Heart left ventricle (tissue), 16 donors: Measurements from ENCODE around the gene OR6B1. TPM values are rescaled to one million over a fixed set of nuclear protein-coding genes. Genes with fewer than 3 reads are reported as not detected.
A peak's percentile ranks its signal among the peaks of the same experiment; 100 is the strongest.

Source experiments
- ATAC-seq, 4 donors: fragments of 200-7000 bp; cut with Tn5 transposase; one replicate each; pipeline ENCODE4 v1.9.1; 2020 to 2022; ENCODE audit warnings: moderate library complexity in 4 of 4, mild to moderate bottlenecking in 3 of 4, moderate number of reproducible peaks in 1 of 4
- DNase-seq, 5 donors: peaks; one replicate each; pipeline ENCODE4 v3.0.0-alpha.2; 2020
- H3K27ac ChIP-seq, 12 donors: fragments of 200-600 bp; sonication (generic) in 4 of 12; one replicate each; pipeline versions ENCODE4 v1.5.0 to v1.8.0; 2016 to 2022; ENCODE audit warnings: mild to moderate bottlenecking in 2 of 12
- H3K27me3 ChIP-seq, 9 donors: fragments of 200-600 bp; sonication (generic) in 2 of 9; one replicate each; pipeline versions ENCODE4 v1.5.1 to v1.8.0; 2016 to 2022; ENCODE audit warnings: mild to moderate bottlenecking in 3 of 9
- H3K36me3 ChIP-seq, 9 donors: fragments of 200-600 bp; sonication (generic) in 2 of 9; one replicate each; pipeline versions ENCODE4 v1.5.0 to v1.8.0; 2018 to 2022; ENCODE audit warnings: mild to moderate bottlenecking in 2 of 9
- H3K4me1 ChIP-seq, 12 donors: fragments of 200-600 bp; sonication (generic) in 4 of 12; one replicate each; pipeline versions ENCODE4 v1.5.0 to v1.8.0; 2016 to 2022; ENCODE audit warnings: mild to moderate bottlenecking in 3 of 12
- H3K4me3 ChIP-seq, 12 donors: fragments of 200-600 bp; sonication (generic) in 4 of 12; one replicate each; pipeline versions ENCODE4 v1.5.0 to v1.8.0; 2017 to 2022; ENCODE audit warnings: mild to moderate bottlenecking in 9 of 12, moderate library complexity in 4 of 12
- H3K9me3 ChIP-seq, 12 donors: fragments of 200-600 bp; sonication (generic) in 4 of 12; one replicate each; pipeline versions ENCODE4 v1.5.0 to v1.8.0; 2016 to 2022; ENCODE audit warnings: mild to moderate bottlenecking in 1 of 12
- POLR2A ChIP-seq, 2 donors: fragments of 450-650 bp; IDR thresholded peaks; one replicate each; pipeline ENCODE4 v1.6.1; 2017; ENCODE audit warnings: antibody characterized with exemption in 2 of 2, mild to moderate bottlenecking in 2 of 2, moderate library complexity in 2 of 2
- WGBS, 4 donors: extraction: QIAGEN DNeasy Blood & Tissue Kit in 2 of 4; methylation state at CpG; one replicate each; pipeline versions ENCODE4 v1.1.5 to v1.1.7; 2013 to 2018; 5-methylcytosine and 5-hydroxymethylcytosine counted together
- intact Hi-C, 10 donors: fragments of 100-400 bp; cut with DNase I; formaldehyde crosslinking; loops; one replicate each; pipeline versions ENCODE4 v1.11.1 to v1.14.2; 2022
- polyA plus RNA-seq, 2 donors: library from polyadenylated mRNA; stranded (reverse); fragments of 200-250 nt; gene quantifications; one replicate each; pipeline ENCODE4 v1.2.3, GENCODE V29; 2013
- total RNA-seq, 9 donors: library from RNA; depleted of rRNA in 2 of 9; stranded (reverse); fragments of >200 nt in 2 of 9; fragmentation: NEBNext Ultra II Directional in 3 of 9; extraction: Animal tissue kit (Norgen Biotek cat#: 25700) in 3 of 9; gene quantifications; one replicate each; pipeline versions ENCODE4 v1.1.0 to v1.2.4, GENCODE V29; 2016 to 2023
- TF ChIP-seq, protein P1 (sequence below), 12 donors: fragments of 200-600 bp; sonication (generic) in 4 of 12; IDR thresholded peaks; one replicate each; pipeline versions ENCODE4 v1.5.0 to v1.8.0; 2018 to 2022; ENCODE audit warnings: antibody characterized with exemption in 12 of 12, mild to moderate bottlenecking in 5 of 12
- donor health status: ischemic (EF 13 %, LVEDD 7.1; RV severe dilation, severe dysfunction).
- donor health status: healthy with polysubstance abuse.
- donor health status: DM: no; HTN: yes; CAD: no.
- donor health status: DM: no; HTN: no; CAD: no.
- donor health status: ischemic (EF 25% LVEDD 6.9; RV normal size, moderate dysfunction).
- donor health status: ischemic (EF 25% LVEDD 5.7; RV mildly dilated, moderate dysfunction).
- donor health status: healthy.
- donor health status: DM: yes; HTN: yes; CAD: no.
- donor health status: ischemic (EF 35%, LVEDD 5.7; RV mildly dilated, moderate dysfunction).
- donor health status: nonischemic (EF 11% LVEDD 7.7; RV severe dilation, severe dysfunction).
- donor health status: DM: yes; HTN: yes; CAD: no.
- donor health status: PGD.
- donor health status: ischemic (EF 29% LVEDD 5.4; RV normal size, mild dysfunction).
- donor health status: nonischemic (EF 23%, LVEDD 6.1; RV moderate dilation, normal function).

OR6B1 gene
- total and polyA plus RNA-seq, 11 donors: not detected

DNA sequence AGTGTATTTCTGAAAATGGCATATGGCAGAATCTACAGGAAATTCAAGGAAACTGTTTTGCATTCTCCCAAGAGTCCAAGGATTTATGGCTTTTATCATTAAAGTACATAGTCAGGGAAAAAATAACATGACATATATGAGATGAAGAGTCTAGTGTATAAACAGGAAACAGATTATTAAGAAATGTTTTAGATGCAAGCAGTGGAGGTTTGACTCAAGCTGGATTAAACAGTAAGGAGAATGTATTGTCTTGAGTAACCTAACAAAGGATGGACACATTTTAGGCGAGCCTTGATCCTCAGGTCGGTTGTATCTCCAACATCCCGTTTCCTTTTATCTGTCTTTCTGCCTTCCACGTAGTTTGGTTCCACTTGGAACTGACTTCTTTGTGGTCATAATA, 17.9 kb downstream of the OR6B1 start:
- intact Hi-C loops: no loop called here
- Histone ChIP-seq H3K27ac (no peak overlapping the region), H3K36me3 (no peaks in the 10 kb centered on the region), H3K27me3 (no peaks in the 10 kb centered on the region), H3K9me3 (no peaks in the 10 kb centered on the region), H3K4me3 (no peak overlapping the region), H3K4me1 (peaks cover 0 to 15% (median 0%) of the 10 kb centered on the region in 12 donors)
- no peak for TF ChIP-seq POLR2A (IDR thresholded peaks at IDR 0.05)
- TF ChIP-seq, protein P1, sequence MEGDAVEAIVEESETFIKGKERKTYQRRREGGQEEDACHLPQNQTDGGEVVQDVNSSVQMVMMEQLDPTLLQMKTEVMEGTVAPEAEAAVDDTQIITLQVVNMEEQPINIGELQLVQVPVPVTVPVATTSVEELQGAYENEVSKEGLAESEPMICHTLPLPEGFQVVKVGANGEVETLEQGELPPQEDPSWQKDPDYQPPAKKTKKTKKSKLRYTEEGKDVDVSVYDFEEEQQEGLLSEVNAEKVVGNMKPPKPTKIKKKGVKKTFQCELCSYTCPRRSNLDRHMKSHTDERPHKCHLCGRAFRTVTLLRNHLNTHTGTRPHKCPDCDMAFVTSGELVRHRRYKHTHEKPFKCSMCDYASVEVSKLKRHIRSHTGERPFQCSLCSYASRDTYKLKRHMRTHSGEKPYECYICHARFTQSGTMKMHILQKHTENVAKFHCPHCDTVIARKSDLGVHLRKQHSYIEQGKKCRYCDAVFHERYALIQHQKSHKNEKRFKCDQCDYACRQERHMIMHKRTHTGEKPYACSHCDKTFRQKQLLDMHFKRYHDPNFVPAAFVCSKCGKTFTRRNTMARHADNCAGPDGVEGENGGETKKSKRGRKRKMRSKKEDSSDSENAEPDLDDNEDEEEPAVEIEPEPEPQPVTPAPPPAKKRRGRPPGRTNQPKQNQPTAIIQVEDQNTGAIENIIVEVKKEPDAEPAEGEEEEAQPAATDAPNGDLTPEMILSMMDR (IDR thresholded peaks at IDR 0.05): no peak
- DNase-seq: no peak
- 65 to 84% (median 71%) methylated on average over 4 of the region's 4 CpGs for WGBS, 4 donors
- no peak for ATAC-seq

DNA sequence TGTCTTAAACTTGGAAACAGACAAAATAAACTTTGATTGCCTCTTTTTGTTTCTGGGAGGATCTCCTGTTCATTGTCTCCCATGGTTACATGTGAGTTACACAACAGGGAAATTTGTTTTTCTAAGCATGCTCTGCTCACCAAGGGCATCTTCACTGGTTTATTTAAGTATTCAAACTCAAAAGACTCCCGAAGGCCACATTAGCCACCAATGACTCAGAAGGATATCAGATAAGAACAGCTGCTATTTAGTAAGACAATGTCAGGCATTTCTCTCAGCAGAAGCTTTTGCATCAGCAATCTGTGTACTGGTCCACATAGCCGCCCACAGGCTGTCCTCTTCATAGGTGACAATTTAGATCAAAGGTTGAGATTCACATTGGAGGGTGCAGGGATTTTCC, 19.3 kb downstream of the OR6B1 start:
- DNase-seq (peak in 2 of 5 donors; percentile 20 to 39), ATAC-seq (peak; percentile 57 to 95 (median 80))
- intact Hi-C loops: no loop called here
- H3K9me3 ChIP-seq: no peaks in the 10 kb centered on the region
- no peaks in the 10 kb centered on the region for H3K27me3 ChIP-seq
- 28 to 38% (median 37%) methylated on average over 2 of the region's 2 CpGs for WGBS, 4 donors
- TF ChIP-seq, protein P1 (IDR thresholded peaks at IDR 0.05): no peak
- H3K36me3 ChIP-seq: no peaks in the 10 kb centered on the region
- H3K4me1 ChIP-seq: peaks cover 0 to 15% (median 0%) of the 10 kb centered on the region in 12 donors
- peak overlapping the region in 8 of 12 donors; percentile 4 to 73 (median 46) for H3K27ac ChIP-seq
- H3K4me3 ChIP-seq: no peak overlapping the region

DNA sequence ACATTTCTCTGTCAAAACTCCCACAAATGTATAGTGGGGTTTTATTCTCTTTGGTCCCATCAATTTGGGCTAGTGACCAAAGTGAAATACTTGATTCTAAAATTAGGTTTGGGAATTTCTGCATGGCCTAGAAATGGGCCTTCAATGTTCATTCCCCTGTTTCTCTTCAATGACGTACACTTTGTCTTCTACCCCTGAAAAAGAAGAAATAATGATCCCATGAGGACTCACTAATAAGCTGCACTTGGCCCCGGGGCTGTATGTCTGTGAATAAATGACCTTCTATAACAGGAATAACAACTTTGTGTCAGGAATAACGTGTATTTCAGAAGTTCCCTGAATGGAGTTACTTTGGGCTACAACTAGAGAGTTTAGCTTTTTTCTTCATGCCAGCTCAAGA, 20.2 kb downstream of the OR6B1 start:
- Histone ChIP-seq H3K4me1 (peaks cover 0 to 15% (median 0%) of the 10 kb centered on the region in 12 donors), H3K4me3 (no peak overlapping the region), H3K9me3 (no peaks in the 10 kb centered on the region), H3K36me3 (no peaks in the 10 kb centered on the region), H3K27ac (peak overlapping the region in 5 of 12 donors; percentile 38 to 73 (median 43)), H3K27me3 (no peaks in the 10 kb centered on the region)
- WGBS, 4 donors: 46 to 63% (median 48%) methylated on average over 3 of the region's 3 CpGs
- intact Hi-C loops: loop anchor here in 3 of 10 donors (10.0 kb wide), 1 partner anchor 116 kb away; the partner anchor contains the start of gene TCAF1 (in 3 of the 3)
- DNase-seq (peak in 1 of 5 donors; percentile 33), ATAC-seq (peak in 3 of 4 donors; percentile 63 to 75 (median 67))
- TF ChIP-seq, protein P1 (IDR thresholded peaks at IDR 0.05): no peak
- no peak for TF ChIP-seq POLR2A (IDR thresholded peaks at IDR 0.05)

DNA sequence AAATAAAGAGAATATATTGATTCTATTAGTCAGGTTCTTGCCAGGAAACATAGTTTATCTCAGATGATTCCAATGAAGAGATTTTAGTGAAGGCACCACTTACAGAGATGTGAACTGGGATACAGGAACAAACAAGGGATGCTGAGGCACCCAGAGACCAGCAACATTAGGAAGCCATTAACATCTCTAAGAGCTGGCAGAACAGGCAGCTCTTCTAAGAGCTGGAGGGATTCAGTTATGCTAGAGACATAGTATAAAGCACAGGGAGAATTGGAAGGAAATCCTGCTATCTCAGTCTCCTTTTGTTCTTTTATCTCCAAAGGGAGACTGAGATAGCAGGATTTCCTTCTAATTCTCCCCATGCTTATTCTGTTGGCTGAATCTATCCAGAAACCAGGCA, 22.0 kb downstream of the OR6B1 start:
- no peak for TF ChIP-seq POLR2A (IDR thresholded peaks at IDR 0.05)
- DNase-seq (no peak), ATAC-seq (no peak)
- Histone ChIP-seq H3K36me3 (no peaks in the 10 kb centered on the region), H3K4me1 (peaks cover 0 to 15% (median 0%) of the 10 kb centered on the region in 12 donors), H3K9me3 (no peaks in the 10 kb centered on the region), H3K4me3 (no peak overlapping the region), H3K27me3 (no peaks in the 10 kb centered on the region), H3K27ac (no peak overlapping the region)
- intact Hi-C loops: loop anchor here in 3 of 10 donors (10.0 kb wide), 1 partner anchor 117 kb away; the partner anchor contains the start of gene TCAF1 (in 3 of the 3)
